Embryonic facial prominence (tissue), 1 donor: ENCODE data around the gene LENG1.

Source experiments
- DNase-seq: peaks from one replicate; pipeline ENCODE4 v3.0.0-alpha.2; 2016; ENCODE audit errors: extremely low spot score

The LENG1 gene

GRCh38 chr19:54164369-54165068 lies 5.0 kb upstream of the LENG1 start:
- DNase-seq, result no peak

DNA sequence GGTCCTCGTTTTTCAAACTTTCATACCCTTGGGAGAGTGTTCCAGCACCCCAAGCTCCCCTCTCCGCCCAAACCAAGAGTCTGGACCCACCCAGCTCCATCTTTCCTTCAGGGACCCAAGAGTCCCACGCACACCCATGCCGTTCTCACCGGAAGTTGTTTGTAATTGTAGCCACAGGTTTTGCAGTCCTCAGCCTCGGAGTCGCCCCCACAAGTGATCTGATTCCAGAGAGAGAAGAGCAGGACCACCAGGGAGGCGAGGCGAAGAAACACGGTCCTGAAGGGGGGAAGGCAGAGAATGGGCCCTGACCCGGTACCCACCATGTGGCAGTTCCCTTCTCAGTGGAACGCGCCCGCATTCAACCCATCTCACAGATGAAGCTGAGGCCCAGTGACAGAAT lies 3.4 kb upstream of the LENG1 start:
- no peak for DNase-seq

GRCh38 chr19:54162241-54162805 lies 2.8 kb upstream of the LENG1 start:
- no peak for DNase-seq

GRCh38 chr19:54160854-54161253 lies 1.3 kb upstream of the LENG1 start:
- no peak for DNase-seq

DNA sequence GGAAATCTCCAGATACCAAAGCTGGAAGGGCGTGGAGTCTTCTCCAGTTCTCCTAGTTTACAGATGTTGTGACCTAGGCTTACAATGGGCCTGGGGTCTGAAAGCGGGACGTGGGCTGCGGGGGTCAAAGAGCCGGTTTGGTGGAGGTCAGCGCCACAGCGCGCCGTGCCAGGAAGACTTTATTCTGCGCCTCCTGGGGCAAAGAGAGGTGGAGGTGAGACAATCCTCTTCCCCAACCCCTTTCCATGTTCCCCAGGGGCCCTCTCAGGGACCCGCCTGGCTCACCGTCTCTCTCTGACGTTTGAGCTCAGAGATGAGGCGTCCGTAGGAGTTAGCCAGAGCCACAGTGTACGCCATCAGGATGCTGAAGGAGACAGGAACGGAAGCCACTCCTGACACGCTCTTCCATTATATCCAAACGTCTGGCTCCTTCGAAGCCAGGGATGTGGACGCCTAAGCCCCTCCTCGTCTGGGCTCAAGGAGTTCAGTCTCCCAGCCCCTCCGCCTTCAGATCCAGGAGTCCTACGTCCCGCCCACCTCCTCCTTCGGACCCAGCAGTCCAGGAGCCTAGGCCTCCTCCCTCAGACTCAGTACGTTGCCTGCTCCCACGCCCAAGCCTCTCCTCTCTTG lies 776 bp upstream of the LENG1 start:
- no peak for DNase-seq

DNA sequence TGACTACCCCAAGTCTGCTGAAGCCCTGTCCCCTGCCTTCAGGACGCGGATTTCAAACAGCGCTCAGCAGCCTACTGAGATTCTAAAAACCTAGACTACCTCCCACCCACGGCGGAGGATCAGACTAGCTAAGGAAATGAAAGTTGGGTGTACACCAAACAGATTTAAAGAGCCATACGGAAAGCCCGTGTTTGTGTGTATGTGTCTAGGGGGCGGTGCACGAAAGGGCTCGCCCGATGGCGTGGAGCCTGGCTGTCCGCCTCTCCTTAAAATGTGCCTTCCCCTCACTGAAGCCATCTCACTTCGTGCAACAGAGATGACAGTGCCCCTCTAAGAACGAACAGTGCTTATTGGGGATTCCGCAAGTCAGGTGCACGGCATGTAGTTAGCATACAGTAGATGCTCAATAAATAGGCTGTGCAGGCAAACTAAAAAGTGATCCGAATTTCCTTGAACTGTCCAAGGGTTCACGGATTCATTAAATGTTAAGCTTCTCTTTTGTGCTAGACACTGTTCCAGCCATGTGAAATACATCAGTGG lies 639 bp downstream of the LENG1 start:
- no peak for DNase-seq

DNA sequence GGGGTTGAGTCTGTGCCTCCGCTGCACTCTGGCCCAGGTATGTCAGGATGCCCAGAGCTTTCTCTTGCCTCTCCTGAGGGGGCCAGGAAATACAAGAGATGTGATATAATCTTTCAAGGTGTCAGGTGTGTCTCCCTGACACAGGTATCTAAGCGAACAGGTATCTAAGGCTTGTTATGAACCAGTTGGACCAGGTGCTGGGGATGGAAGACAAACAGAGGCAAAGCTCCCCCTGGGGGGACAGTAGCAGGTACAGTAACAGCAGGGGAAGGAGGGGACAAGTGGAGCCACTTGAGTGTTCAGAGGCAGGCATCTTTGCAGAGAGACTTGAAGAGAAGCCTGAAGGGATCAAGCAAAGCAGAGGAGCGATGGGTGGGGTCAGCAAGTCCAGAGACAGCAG lies 2.6 kb downstream of the LENG1 start:
- no peak for DNase-seq

GRCh38 chr19:54156490-54156889 lies 3.0 kb downstream of the LENG1 start:
- no peak for DNase-seq

DNA sequence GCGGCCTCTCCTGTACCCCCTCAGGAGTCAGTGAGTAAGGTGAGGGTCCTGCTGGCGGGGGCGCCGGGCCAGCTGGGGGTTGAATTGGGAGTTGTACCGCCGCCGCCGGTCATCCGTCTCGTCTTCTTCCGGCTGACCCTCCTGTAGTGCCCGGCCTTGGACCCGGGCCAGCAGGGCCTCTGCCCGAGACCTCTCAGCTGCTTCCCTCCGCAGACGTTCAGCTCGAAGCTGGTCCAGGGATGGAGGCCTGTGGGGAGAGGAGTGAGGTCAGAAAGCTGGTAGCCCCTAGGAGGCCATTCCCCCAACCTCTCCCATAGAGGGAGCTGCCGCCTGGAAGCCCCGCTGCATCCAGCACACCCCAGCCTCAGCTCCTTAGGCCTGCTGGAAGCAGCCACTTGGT lies 3.8 kb downstream of the LENG1 start:
- DNase-seq, result no peak

- DNase-seq, result no peak
These were observed 4.7 kb downstream of the LENG1 start for GRCh38 chr19:54154603-54155345.

DNA sequence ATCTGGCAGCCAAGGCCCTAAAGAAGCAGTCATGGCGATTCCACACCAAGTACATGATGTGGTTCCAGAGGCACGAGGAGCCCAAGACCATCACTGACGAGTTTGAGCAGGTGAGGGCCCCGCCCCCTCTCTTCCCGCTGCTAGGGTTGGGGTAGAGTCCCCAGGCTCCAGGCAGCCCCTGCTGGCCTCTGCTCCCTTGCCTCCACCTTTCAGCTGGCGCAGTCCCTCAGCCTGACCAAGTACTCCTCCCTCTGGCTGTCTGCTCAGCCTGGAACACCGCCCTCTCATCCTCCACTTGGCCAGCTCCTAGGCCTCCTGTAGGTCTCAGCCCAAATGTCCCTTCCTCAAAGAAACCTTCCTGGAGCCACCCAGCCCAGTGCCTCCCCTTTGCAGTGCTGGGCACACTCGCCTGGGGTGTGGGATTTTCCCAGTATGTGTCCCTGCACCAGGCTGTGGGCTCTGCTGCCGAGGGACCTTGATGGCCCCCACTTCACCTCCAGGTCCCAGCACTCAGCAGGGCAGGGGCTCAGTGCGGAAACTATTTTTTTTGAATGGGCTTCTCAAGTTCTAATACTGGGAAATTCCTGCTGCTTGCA lies 5.7 kb downstream of the LENG1 start:
- no peak for DNase-seq

GRCh38 chr19:54152878-54153524 lies 6.5 kb downstream of the LENG1 start:
- no peak for DNase-seq

GRCh38 chr19:54152267-54152666 lies 7.3 kb downstream of the LENG1 start:
- DNase-seq, result no peak

GRCh38 chr19:54151362-54152035 lies 8.0 kb downstream of the LENG1 start:
- no peak for DNase-seq

DNA sequence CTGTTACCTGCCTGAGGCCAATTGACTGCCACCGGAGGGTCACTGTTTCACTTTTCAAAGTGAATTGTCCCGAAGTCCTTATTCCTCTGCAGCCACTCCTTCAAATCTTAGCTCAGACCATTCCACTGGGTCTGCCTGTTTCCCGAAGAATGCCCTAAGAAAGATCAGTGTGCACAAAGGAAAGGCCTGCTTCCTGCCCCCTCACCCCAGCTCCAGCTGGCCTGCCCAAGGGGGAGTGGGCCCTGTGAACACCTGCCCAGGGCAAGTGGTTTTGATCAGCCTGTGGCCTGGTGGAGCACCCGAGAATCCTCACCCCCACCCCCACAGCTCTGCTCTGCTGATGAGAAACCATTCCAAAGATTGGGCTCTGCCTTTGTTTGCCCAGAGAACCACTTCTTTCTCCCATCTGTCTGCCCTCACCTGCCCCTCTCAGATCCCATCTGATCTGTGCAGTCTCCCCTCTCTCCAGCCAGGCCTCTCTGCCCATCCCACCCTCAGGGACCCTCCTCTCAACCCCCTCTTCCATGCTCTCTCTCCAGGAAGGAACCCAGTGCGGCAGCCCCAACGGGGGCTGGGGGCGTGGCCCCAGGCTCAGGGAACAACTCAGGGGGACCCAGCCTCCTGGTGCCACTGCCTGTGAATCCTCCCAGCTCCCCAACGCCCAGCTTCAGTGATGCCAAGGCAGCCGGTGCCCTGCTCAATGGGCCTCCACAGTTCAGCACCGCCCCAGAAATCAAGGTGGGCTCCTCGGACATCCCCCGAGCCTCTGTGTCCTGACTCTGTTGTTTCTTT lies 10.3 kb downstream of the LENG1 start:
- no peak for DNase-seq

GRCh38 chr19:54148158-54148557 lies 11.4 kb downstream of the LENG1 start:
- no peak for DNase-seq

GRCh38 chr19:54147676-54148075 lies 11.8 kb downstream of the LENG1 start:
- no peak for DNase-seq

- DNase-seq, result no peak
These were observed 13.9 kb downstream of the LENG1 start for GRCh38 chr19:54145541-54146158.

GRCh38 chr19:54142166-54142780 lies 17.2 kb downstream of the LENG1 start:
- DNase-seq, result no peak
